Loucy (cell line): ENCODE data around the gene UBTD1.

Source experiments
- H2AFZ ChIP-seq: fragments of 200-600 bp; sonication (generic); 2 replicates; pipeline ENCODE4 v1.6.0; 2016; ENCODE audit warnings: antibody characterized with exemption, mild to moderate bottlenecking, low read length, moderate library complexity
- H3F3A ChIP-seq: fragments of 200-600 bp; 2 replicates; pipeline ENCODE4 v1.6.0; 2016; ENCODE audit warnings: antibody characterized with exemption, low read depth, mild to moderate bottlenecking
- H3K27me3 ChIP-seq: fragments of 200-600 bp; sonication (generic); 2 replicates; pipeline ENCODE4 v1.6.1; 2014; ENCODE audit warnings: low read length, mild to moderate bottlenecking; ENCODE audit not compliant: insufficient read depth, poor library complexity, severe bottlenecking
- H3K36me3 ChIP-seq: fragments of 200-600 bp; sonication (generic); 2 replicates; pipeline ENCODE4 v1.6.1; 2016; ENCODE audit warnings: low read length; ENCODE audit not compliant: insufficient read depth
- H3K4me1 ChIP-seq: fragments of 200-600 bp; sonication (generic); 2 replicates; pipeline ENCODE4 v1.5.1; 2014; ENCODE audit warnings: low read length, mild to moderate bottlenecking; ENCODE audit not compliant: insufficient read depth, poor library complexity, severe bottlenecking
- H3K4me2 ChIP-seq: fragments of 200-600 bp; sonication (generic); 2 replicates; pipeline ENCODE4 v1.6.0; 2014; ENCODE audit warnings: antibody characterized with exemption, low read length, low read depth, mild to moderate bottlenecking; ENCODE audit not compliant: poor library complexity, severe bottlenecking
- H3K4me3 ChIP-seq: fragments of 200-600 bp; sonication (generic); 2 replicates; pipeline ENCODE4 v1.5.1; 2014; ENCODE audit warnings: low read length, mild to moderate bottlenecking, mixed read lengths; ENCODE audit not compliant: poor library complexity, severe bottlenecking
- H3K79me2 ChIP-seq: fragments of 200-600 bp; sonication (generic); 2 replicates; pipeline ENCODE4 v1.6.1; 2014; ENCODE audit warnings: low read length; ENCODE audit not compliant: insufficient read depth
- H3K9ac ChIP-seq: fragments of 200-600 bp; sonication (generic); 2 replicates; pipeline ENCODE4 v1.6.0; 2014; ENCODE audit warnings: mild to moderate bottlenecking, low read depth, low read length, moderate library complexity; ENCODE audit not compliant: poor library complexity, severe bottlenecking
- H3K9me2 ChIP-seq: fragments of 200-600 bp; sonication (generic); replicated peaks from 2 replicates; pipeline ENCODE4 v1.6.1; 2016; ENCODE audit warnings: low read depth, low read length, mixed read lengths
- H3K9me3 ChIP-seq: fragments of 200-600 bp; sonication (generic); 2 replicates; pipeline ENCODE4 v1.6.1; 2014; ENCODE audit warnings: mild to moderate bottlenecking, antibody characterized with exemption, low read length, low read depth; ENCODE audit not compliant: insufficient read depth
- H4K20me1 ChIP-seq: fragments of 200-600 bp; sonication (generic); 2 replicates; pipeline ENCODE4 v1.6.0; 2014; ENCODE audit warnings: antibody characterized with exemption, low read length, mild to moderate bottlenecking; ENCODE audit not compliant: insufficient read depth, poor library complexity, severe bottlenecking
- CTCF ChIP-seq: fragments of 200-600 bp; sonication (generic); conservative IDR thresholded peaks from 2 replicates; pipeline ENCODE4 v1.5.1; 2014; ENCODE audit warnings: mild to moderate bottlenecking, antibody characterized with exemption, low read length
- EZH2phosphoT487 ChIP-seq: fragments of 200-600 bp; IDR thresholded peaks from 2 replicates; pipeline ENCODE4 v1.6.1; 2018; ENCODE audit warnings: antibody characterized with exemption, mild to moderate bottlenecking, moderate library complexity, borderline replicate concordance

Gene UBTD1

GRCh38 chr10:97462309-97462708, 36.4 kb upstream of the UBTD1 start:
- no peaks in the 10 kb centered on the region for H3F3A ChIP-seq

GRCh38 chr10:97463363-97464132, 35.2 kb upstream of the UBTD1 start:
- peak; percentile 95 for TF ChIP-seq CTCF
- no peak for TF ChIP-seq EZH2phosphoT487
- Histone ChIP-seq H3K9me2 (no peaks in the 10 kb centered on the region), H3K9me3 (no peaks in the 10 kb centered on the region), H3K27me3 (no peaks in the 10 kb centered on the region), H3K4me1 (no peaks in the 10 kb centered on the region), H3F3A (no peaks in the 10 kb centered on the region), H3K4me2 (no peak overlapping the region), H3K79me2 (no peaks in the 10 kb centered on the region), H3K36me3 (peaks cover 85% of the 10 kb centered on the region; the same call in 1 of the 2 replicates), H2AFZ (no peak overlapping the region), H3K9ac (no peak overlapping the region), H3K4me3 (no peak overlapping the region), H4K20me1 (no peaks in the 10 kb centered on the region)

More at GRCh38 chr10:97462309-97462708, 36.4 kb upstream of the UBTD1 start:
- TF ChIP-seq EZH2phosphoT487 (no peak), CTCF (no peak)
- Histone ChIP-seq H3K79me2 (no peaks in the 10 kb centered on the region), H3K4me3 (no peak overlapping the region), H3K36me3 (peaks cover 82% of the 10 kb centered on the region; the same call in 1 of the 2 replicates), H3K9me2 (no peaks in the 10 kb centered on the region), H3K9me3 (no peaks in the 10 kb centered on the region), H3K4me2 (no peak overlapping the region), H3K27me3 (no peaks in the 10 kb centered on the region), H3K4me1 (no peaks in the 10 kb centered on the region), H4K20me1 (no peaks in the 10 kb centered on the region), H3K9ac (no peak overlapping the region), H2AFZ (no peak overlapping the region)

GRCh38 chr10:97464226-97464625, 34.5 kb upstream of the UBTD1 start:
- H3K9me3 ChIP-seq = no peaks in the 10 kb centered on the region
- TF ChIP-seq EZH2phosphoT487 (no peak), CTCF (no peak)
- peaks cover 84% of the 10 kb centered on the region for H3K36me3 ChIP-seq
- H3F3A ChIP-seq = no peaks in the 10 kb centered on the region
- no peaks in the 10 kb centered on the region for H3K79me2 ChIP-seq
- H4K20me1 ChIP-seq = no peaks in the 10 kb centered on the region
- no peak overlapping the region for H2AFZ ChIP-seq
- H3K4me3 ChIP-seq = no peak overlapping the region
- H3K4me2 ChIP-seq = no peak overlapping the region
- no peaks in the 10 kb centered on the region for H3K27me3 ChIP-seq
- H3K9ac ChIP-seq = no peak overlapping the region
- no peaks in the 10 kb centered on the region for H3K9me2 ChIP-seq
- no peaks in the 10 kb centered on the region for H3K4me1 ChIP-seq
